Measurements from ENCODE around the gene ENTPD8.
A peak's percentile ranks its signal among the peaks of the same experiment; 100 is the strongest.
"Not testable (repeated sequence)": the region's sequence is repeated elsewhere in the genome, so short reads cannot be mapped to it uniquely, and the experiment has no call there.

Gene ENTPD8

GRCh38 chr9:137454145-137454596 lies 13.0 kb upstream of the ENTPD8 start:
- no peaks in the 10 kb centered on the region for H3K9me3 ChIP-seq (ENCODE audit: control insufficient read depth, low read depth, low read length)
- peaks cover 6% of the 10 kb centered on the region for H3K4me1 ChIP-seq (ENCODE audit: control insufficient read depth, low read depth, low read length)
- peak overlapping the region; percentile 7 for H3K9ac ChIP-seq (ENCODE audit: low read length)
- peaks cover 4% of the 10 kb centered on the region for H3K36me3 ChIP-seq (ENCODE audit: control insufficient read depth, low read depth, low read length)
- H3K27me3 ChIP-seq (ENCODE audit: control insufficient read depth, insufficient read depth, low read length), result no peaks in the 10 kb centered on the region
- H3K4me3 ChIP-seq (ENCODE audit: low read length), result peak overlapping the region; percentile 54
- H3K27ac ChIP-seq (ENCODE audit: low read length), result no peak overlapping the region

DNA sequence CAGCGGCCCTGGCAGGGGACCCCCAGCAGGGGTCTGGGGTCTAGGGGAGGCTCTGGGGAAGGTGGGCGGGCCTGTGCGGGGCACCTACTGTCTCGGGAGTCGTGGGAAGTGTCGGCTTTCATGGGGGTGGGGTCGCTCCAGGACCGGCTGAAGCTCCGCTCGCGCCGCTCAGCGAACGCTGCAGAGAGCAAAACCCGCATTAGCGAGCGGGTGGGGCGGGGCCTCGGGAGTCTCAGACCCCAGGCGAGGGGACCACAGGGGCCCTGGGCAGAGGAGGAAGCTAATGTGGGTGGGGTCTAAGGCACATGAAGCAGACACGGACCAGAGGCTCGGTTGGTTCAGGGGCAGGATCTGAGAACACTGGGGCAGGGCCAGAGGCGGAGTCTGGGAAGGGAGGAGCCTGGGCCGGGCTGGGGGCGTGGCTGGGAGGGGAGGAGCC lies 12.5 kb upstream of the ENTPD8 start:
- Histone ChIP-seq H3K27me3 (ENCODE audit: control insufficient read depth, insufficient read depth, low read length) (no peaks in the 10 kb centered on the region), H3K9me3 (ENCODE audit: control insufficient read depth, low read depth, low read length) (no peaks in the 10 kb centered on the region), H3K36me3 (ENCODE audit: control insufficient read depth, low read depth, low read length) (peaks cover 4% of the 10 kb centered on the region), H3K9ac (ENCODE audit: low read length) (no peak overlapping the region), H3K4me1 (ENCODE audit: control insufficient read depth, low read depth, low read length) (peaks cover 6% of the 10 kb centered on the region), H3K27ac (ENCODE audit: low read length) (no peak overlapping the region), H3K4me3 (ENCODE audit: low read length) (peak overlapping the region; percentile 55)

GRCh38 chr9:137452761-137453642 lies 11.8 kb upstream of the ENTPD8 start:
- no peak overlapping the region for H3K9ac ChIP-seq (ENCODE audit: low read length)
- H3K4me1 ChIP-seq (ENCODE audit: control insufficient read depth, low read depth, low read length), result peaks cover 6% of the 10 kb centered on the region
- no peaks in the 10 kb centered on the region for H3K27me3 ChIP-seq (ENCODE audit: control insufficient read depth, insufficient read depth, low read length)
- no peak overlapping the region for H3K27ac ChIP-seq (ENCODE audit: low read length)
- H3K4me3 ChIP-seq (ENCODE audit: low read length), result peak overlapping the region; percentile 55
- H3K9me3 ChIP-seq (ENCODE audit: control insufficient read depth, low read depth, low read length), result no peaks in the 10 kb centered on the region
- peaks cover 4% of the 10 kb centered on the region for H3K36me3 ChIP-seq (ENCODE audit: control insufficient read depth, low read depth, low read length)

- Histone ChIP-seq H3K9ac (ENCODE audit: low read length) (no peak overlapping the region), H3K4me3 (ENCODE audit: low read length) (no peak overlapping the region), H3K27me3 (ENCODE audit: control insufficient read depth, insufficient read depth, low read length) (no peaks in the 10 kb centered on the region), H3K4me1 (ENCODE audit: control insufficient read depth, low read depth, low read length) (peaks cover 6% of the 10 kb centered on the region), H3K36me3 (ENCODE audit: control insufficient read depth, low read depth, low read length) (peaks cover 4% of the 10 kb centered on the region), H3K9me3 (ENCODE audit: control insufficient read depth, low read depth, low read length) (no peaks in the 10 kb centered on the region), H3K27ac (ENCODE audit: low read length) (no peak overlapping the region)
Observed at GRCh38 chr9:137452006-137452760, 11.0 kb upstream of the ENTPD8 start.

DNA sequence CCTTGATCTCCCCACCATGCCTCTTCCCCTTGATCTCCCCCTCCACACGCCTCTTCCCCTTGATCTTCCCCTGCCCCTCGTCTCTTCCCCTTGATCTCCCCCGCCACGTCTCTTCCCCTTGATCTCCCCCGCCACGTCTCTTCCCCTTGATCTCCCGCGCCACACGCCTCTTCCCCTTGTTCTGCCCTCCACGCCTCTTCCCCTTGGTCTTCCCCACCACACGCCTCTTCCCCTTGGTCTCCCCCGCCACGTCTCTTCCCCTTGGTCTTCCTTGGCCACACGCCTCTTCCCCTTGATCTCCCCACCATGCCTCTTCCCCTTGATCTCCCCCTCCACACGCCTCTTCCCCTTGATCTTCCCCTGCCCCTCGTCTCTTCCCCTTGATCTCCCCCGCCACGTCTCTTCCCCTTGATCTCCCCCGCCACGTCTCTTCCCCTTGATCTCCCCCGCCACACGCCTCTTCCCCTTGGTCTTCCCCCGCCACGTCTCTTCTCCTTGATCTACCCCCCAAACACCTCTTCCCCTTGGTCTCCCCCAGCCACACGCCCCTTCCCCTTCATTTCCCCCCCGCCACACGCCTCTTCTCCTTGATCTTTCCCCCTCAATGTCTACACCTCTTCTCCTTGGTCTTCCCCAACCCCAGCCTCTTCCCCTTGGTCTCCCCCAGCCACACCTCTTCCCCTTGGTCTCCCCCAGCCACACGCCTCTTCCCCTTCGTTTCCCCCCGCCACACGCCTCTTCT lies 10.3 kb upstream of the ENTPD8 start:
- not testable (repeated sequence) for H3K27ac ChIP-seq (ENCODE audit: low read length); H3K9ac ChIP-seq (ENCODE audit: low read length); H3K4me3 ChIP-seq (ENCODE audit: low read length); H3K36me3 ChIP-seq (ENCODE audit: control insufficient read depth, low read depth, low read length); H3K27me3 ChIP-seq (ENCODE audit: control insufficient read depth, insufficient read depth, low read length); H3K9me3 ChIP-seq (ENCODE audit: control insufficient read depth, low read depth, low read length); H3K4me1 ChIP-seq (ENCODE audit: control insufficient read depth, low read depth, low read length)

GRCh38 chr9:137450539-137451222 lies 9.5 kb upstream of the ENTPD8 start:
- not testable (repeated sequence) for H3K9me3 ChIP-seq (ENCODE audit: control insufficient read depth, low read depth, low read length); H3K36me3 ChIP-seq (ENCODE audit: control insufficient read depth, low read depth, low read length); H3K4me3 ChIP-seq (ENCODE audit: low read length); H3K27me3 ChIP-seq (ENCODE audit: control insufficient read depth, insufficient read depth, low read length); H3K9ac ChIP-seq (ENCODE audit: low read length); H3K27ac ChIP-seq (ENCODE audit: low read length); H3K4me1 ChIP-seq (ENCODE audit: control insufficient read depth, low read depth, low read length)

GRCh38 chr9:137449931-137450538 lies 8.9 kb upstream of the ENTPD8 start:
- H3K27ac ChIP-seq (ENCODE audit: low read length), result no peak overlapping the region
- no peak overlapping the region for H3K4me3 ChIP-seq (ENCODE audit: low read length)
- H3K9ac ChIP-seq (ENCODE audit: low read length), result no peak overlapping the region
- no peaks in the 10 kb centered on the region for H3K9me3 ChIP-seq (ENCODE audit: control insufficient read depth, low read depth, low read length)
- no peaks in the 10 kb centered on the region for H3K36me3 ChIP-seq (ENCODE audit: control insufficient read depth, low read depth, low read length)
- H3K4me1 ChIP-seq (ENCODE audit: control insufficient read depth, low read depth, low read length), result peaks cover 5% of the 10 kb centered on the region
- no peaks in the 10 kb centered on the region for H3K27me3 ChIP-seq (ENCODE audit: control insufficient read depth, insufficient read depth, low read length)

- Histone ChIP-seq H3K27me3 (ENCODE audit: control insufficient read depth, insufficient read depth, low read length) (no peaks in the 10 kb centered on the region), H3K9me3 (ENCODE audit: control insufficient read depth, low read depth, low read length) (no peaks in the 10 kb centered on the region), H3K4me3 (ENCODE audit: low read length) (no peak overlapping the region), H3K9ac (ENCODE audit: low read length) (no peak overlapping the region), H3K27ac (ENCODE audit: low read length) (no peak overlapping the region), H3K36me3 (ENCODE audit: control insufficient read depth, low read depth, low read length) (no peaks in the 10 kb centered on the region), H3K4me1 (ENCODE audit: control insufficient read depth, low read depth, low read length) (no peaks in the 10 kb centered on the region)
Observed at GRCh38 chr9:137449081-137449844, 8.1 kb upstream of the ENTPD8 start.

DNA sequence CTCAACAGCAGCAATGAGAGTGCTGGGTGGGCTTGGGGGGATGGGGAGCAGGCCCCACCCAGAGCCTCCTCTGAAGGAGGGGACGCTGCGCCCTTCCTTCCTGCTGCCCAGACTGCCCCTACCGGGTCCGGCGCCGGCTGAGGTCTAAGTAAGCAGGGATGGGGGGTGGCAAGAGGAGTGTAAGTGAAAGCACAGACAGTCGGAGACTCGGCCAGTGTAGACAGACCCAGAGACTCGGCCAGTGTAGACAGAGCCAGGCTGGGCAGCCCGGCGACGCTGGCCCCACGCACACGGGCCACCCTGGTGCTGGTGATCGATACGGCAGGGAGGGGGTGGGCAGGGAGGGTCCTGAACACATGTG lies 7.4 kb upstream of the ENTPD8 start:
- no peak overlapping the region for H3K4me3 ChIP-seq (ENCODE audit: low read length)
- H3K4me1 ChIP-seq (ENCODE audit: control insufficient read depth, low read depth, low read length), result no peaks in the 10 kb centered on the region
- H3K27me3 ChIP-seq (ENCODE audit: control insufficient read depth, insufficient read depth, low read length), result no peaks in the 10 kb centered on the region
- no peaks in the 10 kb centered on the region for H3K9me3 ChIP-seq (ENCODE audit: control insufficient read depth, low read depth, low read length)
- no peak overlapping the region for H3K27ac ChIP-seq (ENCODE audit: low read length)
- H3K9ac ChIP-seq (ENCODE audit: low read length), result no peak overlapping the region
- H3K36me3 ChIP-seq (ENCODE audit: control insufficient read depth, low read depth, low read length), result no peaks in the 10 kb centered on the region

DNA sequence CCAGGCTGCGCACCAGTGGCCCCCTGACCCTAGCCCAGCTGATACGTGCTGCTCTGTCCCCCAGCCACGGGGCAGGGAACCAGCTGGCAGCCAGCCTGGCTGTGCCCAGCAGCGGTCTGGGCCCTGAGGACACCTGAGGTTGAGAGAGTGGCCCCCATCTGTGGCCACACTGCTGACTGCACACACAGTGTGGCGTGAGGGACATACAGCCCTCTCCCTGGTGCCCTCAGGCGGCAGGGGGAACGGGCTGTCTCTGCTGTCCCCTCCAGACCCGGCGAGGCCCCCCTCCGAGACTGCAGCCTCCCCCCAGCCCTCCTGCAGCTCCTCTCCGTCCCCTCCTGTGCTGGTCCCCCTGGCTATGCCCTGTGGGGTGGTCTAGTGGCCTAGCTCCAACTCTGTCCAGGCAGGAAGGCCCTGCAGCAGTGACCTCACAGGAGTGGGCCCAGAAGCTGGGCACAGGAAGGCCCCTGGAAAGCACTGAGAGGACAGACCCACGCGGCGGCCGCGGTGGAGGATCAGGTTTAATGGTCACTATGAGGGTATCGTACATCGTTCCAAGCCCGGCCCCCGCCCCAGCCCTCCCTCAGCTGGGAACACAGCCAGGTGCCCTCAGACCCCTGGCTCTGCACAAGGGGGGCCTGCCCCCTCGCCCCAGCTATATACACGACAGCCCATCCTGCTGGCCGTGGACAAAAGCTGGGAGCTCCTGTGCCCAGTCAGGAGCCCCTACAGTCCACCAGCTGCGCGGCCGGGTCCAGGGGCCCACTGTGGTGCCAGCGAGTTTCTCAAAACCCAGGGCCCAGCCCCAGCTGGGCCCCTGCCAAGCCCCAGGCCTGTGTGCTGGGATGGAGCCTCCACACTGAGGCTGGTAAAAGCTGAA lies 6.8 kb upstream of the ENTPD8 start:
- Histone ChIP-seq H3K4me1 (ENCODE audit: control insufficient read depth, low read depth, low read length) (no peaks in the 10 kb centered on the region), H3K9ac (ENCODE audit: low read length) (no peak overlapping the region), H3K9me3 (ENCODE audit: control insufficient read depth, low read depth, low read length) (no peaks in the 10 kb centered on the region)

More for the DNA sequence above, 6.8 kb upstream of the ENTPD8 start:
- no peak overlapping the region for H3K27ac ChIP-seq (ENCODE audit: low read length)
- H3K27me3 ChIP-seq (ENCODE audit: control insufficient read depth, insufficient read depth, low read length), result peaks cover under 1% of the 10 kb centered on the region
- no peaks in the 10 kb centered on the region for H3K36me3 ChIP-seq (ENCODE audit: control insufficient read depth, low read depth, low read length)
- H3K4me3 ChIP-seq (ENCODE audit: low read length), result no peak overlapping the region
